H9 (cell line): ENCODE measurements around the gene APLF. TPM values are rescaled to one million over a fixed set of nuclear protein-coding genes. Genes with fewer than 3 reads are reported as not detected.

Experiments
- DNase-seq: peaks from one replicate; pipeline ENCODE4 v3.0.0-alpha.2; 2017
- H2AFZ ChIP-seq: one replicate; pipeline ENCODE4 v1.6.1; 2013; ENCODE audit warnings: mild to moderate bottlenecking, low read length, control low read depth, moderate library complexity
- H2AK5ac ChIP-seq: 2 replicates; pipeline ENCODE4 v1.6.1; 2013; ENCODE audit warnings: low read length, control low read depth, mixed read lengths; ENCODE audit not compliant: insufficient read length
- H2BK120ac ChIP-seq: one replicate; pipeline ENCODE4 v1.6.1; 2013; ENCODE audit warnings: low read depth, mild to moderate bottlenecking, low read length, control low read depth, inconsistent platforms; ENCODE audit not compliant: poor library complexity, severe bottlenecking
- H2BK12ac ChIP-seq: 2 replicates; pipeline ENCODE4 v1.6.1; 2013; ENCODE audit warnings: low read length, control low read depth, mixed read lengths, low read depth; ENCODE audit not compliant: insufficient read length
- H2BK15ac ChIP-seq: 2 replicates; pipeline ENCODE4 v1.6.1; 2013; ENCODE audit warnings: low read depth, low read length, control low read depth
- H2BK20ac ChIP-seq: one replicate; pipeline ENCODE4 v1.6.1; 2013; ENCODE audit warnings: low read depth, mild to moderate bottlenecking, low read length, control low read depth, inconsistent platforms; ENCODE audit not compliant: poor library complexity, severe bottlenecking
- H2BK5ac ChIP-seq: 2 replicates; pipeline ENCODE4 v1.6.1; 2013; ENCODE audit warnings: low read length, control low read depth, mixed read lengths; ENCODE audit not compliant: insufficient read length
- H3K14ac ChIP-seq: 2 replicates; pipeline ENCODE4 v1.6.1; 2013; ENCODE audit warnings: low read length, control low read depth; ENCODE audit not compliant: insufficient read depth
- H3K18ac ChIP-seq: 2 replicates; pipeline ENCODE4 v1.6.1; 2013; ENCODE audit warnings: low read depth, mild to moderate bottlenecking, mixed read lengths, low read length, control low read depth; ENCODE audit not compliant: insufficient read length
- H3K23ac ChIP-seq: 2 replicates; pipeline ENCODE4 v1.6.1; 2013; ENCODE audit warnings: low read length, control low read depth, mixed read lengths, low read depth; ENCODE audit not compliant: insufficient read length
- H3K23me2 ChIP-seq: 2 replicates; pipeline ENCODE4 v1.6.1; 2013; ENCODE audit warnings: low read depth, mild to moderate bottlenecking, mixed read lengths, low read length, control low read depth; ENCODE audit not compliant: insufficient read length, poor library complexity, severe bottlenecking
- H3K27ac ChIP-seq: 2 replicates; pipeline ENCODE4 v1.5.1; 2013; ENCODE audit warnings: low read length, control low read depth, mixed read lengths, low read depth; ENCODE audit not compliant: insufficient read length
- H3K27me3 ChIP-seq: 2 replicates; pipeline ENCODE4 v1.6.1; 2013; ENCODE audit warnings: low read length, control low read depth, inconsistent platforms; ENCODE audit not compliant: insufficient read depth
- H3K4ac ChIP-seq: 2 replicates; pipeline ENCODE4 v1.6.1; 2013; ENCODE audit warnings: low read depth, mild to moderate bottlenecking, control low read depth, inconsistent platforms, low read length, moderate library complexity
- H3K4me1 ChIP-seq: 2 replicates; pipeline ENCODE4 v1.6.1; 2013; ENCODE audit warnings: low read length, control low read depth, inconsistent platforms; ENCODE audit not compliant: insufficient read depth
- H3K4me2 ChIP-seq: 2 replicates; pipeline ENCODE4 v1.6.1; 2013; ENCODE audit warnings: low read length, control low read depth, mixed read lengths; ENCODE audit not compliant: insufficient read length, insufficient read depth
- H3K56ac ChIP-seq: 2 replicates; pipeline ENCODE4 v1.6.1; 2013; ENCODE audit warnings: low read depth, mild to moderate bottlenecking, mixed read lengths, low read length, control low read depth; ENCODE audit not compliant: insufficient read length
- H3K79me1 ChIP-seq: 2 replicates; pipeline ENCODE4 v1.6.1; 2013; ENCODE audit warnings: low read depth, mild to moderate bottlenecking, moderate library complexity, low read length, control low read depth, inconsistent platforms; ENCODE audit not compliant: insufficient read depth, poor library complexity, severe bottlenecking
- H3K79me2 ChIP-seq: 2 replicates; pipeline ENCODE4 v1.6.1; 2013; ENCODE audit warnings: low read length, control low read depth, inconsistent platforms; ENCODE audit not compliant: insufficient read depth
- H3K9ac ChIP-seq: 2 replicates; pipeline ENCODE4 v1.6.1; 2013; ENCODE audit warnings: low read length, control low read depth, mixed read lengths; ENCODE audit not compliant: insufficient read length; ENCODE audit errors: extremely low read depth
- H3K9me3 ChIP-seq: one replicate; pipeline ENCODE4 v1.6.1; 2013; ENCODE audit warnings: low read depth, low read length, inconsistent platforms; ENCODE audit not compliant: control insufficient read depth
- H3T11ph ChIP-seq: one replicate; pipeline ENCODE4 v1.6.1; 2013; ENCODE audit warnings: mild to moderate bottlenecking, low read length, control low read depth, inconsistent platforms
- H4K20me1 ChIP-seq: one replicate; pipeline ENCODE4 v1.6.1; 2013; ENCODE audit not compliant: control insufficient read depth, insufficient read length, insufficient read depth
- H4K5ac ChIP-seq: 2 replicates; pipeline ENCODE4 v1.6.1; 2013; ENCODE audit warnings: low read depth, mild to moderate bottlenecking, mixed read lengths, low read length, control low read depth; ENCODE audit not compliant: insufficient read length
- H4K8ac ChIP-seq: replicated peaks from 2 replicates; pipeline ENCODE4 v1.6.1; 2013; ENCODE audit warnings: low read length, control low read depth, mixed read lengths, low read depth; ENCODE audit not compliant: insufficient read length
- H4K91ac ChIP-seq: 2 replicates; pipeline ENCODE4 v1.6.1; 2013; ENCODE audit warnings: low read depth, mild to moderate bottlenecking, moderate library complexity, mixed read lengths, low read length, control low read depth; ENCODE audit not compliant: insufficient read length
- H3K27ac Mint-ChIP-seq, 3 experiments: 2 replicates in 2 of 3; 3 replicates in 1 of 3; pipeline ENCODE4 v1.8.0; 2020 to 2021; ENCODE audit warnings: mixed read lengths in 3 of 3, mild to moderate bottlenecking in 1 of 3, moderate library complexity in 1 of 3
- H3K27me3 Mint-ChIP-seq: 2 replicates; pipeline ENCODE4 v1.8.0; 2021; ENCODE audit warnings: low read depth, mild to moderate bottlenecking, moderate library complexity, mixed read lengths
- H3K36me3 Mint-ChIP-seq, 3 experiments: 2 replicates in 2 of 3; 3 replicates in 1 of 3; pipeline ENCODE4 v1.8.0; 2020 to 2021; ENCODE audit warnings: low read depth in 3 of 3, mixed read lengths in 3 of 3; ENCODE audit not compliant: insufficient read depth in 1 of 3
- H3K4me1 Mint-ChIP-seq, 2 experiments: 2 replicates each; pipeline ENCODE4 v1.8.0; 2020; ENCODE audit warnings: mixed read lengths in 2 of 2
- H3K4me3 Mint-ChIP-seq, 2 experiments: 2 replicates in 1 of 2; 3 replicates in 1 of 2; pipeline ENCODE4 v1.8.0; 2020 to 2021; ENCODE audit warnings: mild to moderate bottlenecking in 2 of 2, mixed read lengths in 2 of 2, moderate library complexity in 1 of 2
- H3K9me3 Mint-ChIP-seq, 2 experiments: 2 replicates in 1 of 2; 3 replicates in 1 of 2; pipeline ENCODE4 v1.8.0; 2020; ENCODE audit warnings: mild to moderate bottlenecking in 2 of 2, mixed read lengths in 2 of 2, moderate library complexity in 1 of 2
- CTCF ChIP-seq: fragments of 200-600 bp; sonication (generic); conservative IDR thresholded peaks from 3 replicates; pipeline ENCODE4 v1.8.0; 2021; ENCODE audit warnings: antibody characterized with exemption, mild to moderate bottlenecking
- WGBS: extraction: QIAGEN DNeasy Blood & Tissue Kit; methylation state at CpG from one replicate; pipeline ENCODE4 v1.1.7; 2013; ENCODE audit warnings: missing lambda C conversion rate, low lambda C conversion rate, mixed read lengths; ENCODE audit not compliant: insufficient read length; ENCODE audit errors: extremely low coverage; 5-methylcytosine and 5-hydroxymethylcytosine counted together
- total RNA-seq: library from RNA; stranded (reverse); gene quantifications from 2 replicates; pipeline ENCODE4 v1.2.1, GENCODE V29; 2021

APLF gene
- total RNA-seq, 1 experiment from 2014 or later = 3.7 TPM

- no peaks in the 10 kb centered on the region for H3K79me1 ChIP-seq
- TF ChIP-seq CTCF = no peak
These were observed 40.9 kb upstream of the APLF start for GRCh38 chr2:68426446-68426845.

More at GRCh38 chr2:68426446-68426845, 40.9 kb upstream of the APLF start:
- H4K91ac ChIP-seq = no peak overlapping the region
- no peak overlapping the region for H2BK20ac ChIP-seq
- H3K27me3 Mint-ChIP-seq = no peaks in the 10 kb centered on the region
- no peak overlapping the region for H4K8ac ChIP-seq
- H2BK5ac ChIP-seq = no peak overlapping the region
- no peak overlapping the region for H2BK15ac ChIP-seq
- no peak overlapping the region for H3T11ph ChIP-seq
- no peak overlapping the region for H3K27ac Mint-ChIP-seq
- H3K4me1 ChIP-seq = no peaks in the 10 kb centered on the region
- no peak overlapping the region for H3K4ac ChIP-seq
- H2BK120ac ChIP-seq = no peak overlapping the region
- no peak overlapping the region for H3K56ac ChIP-seq
- no peak overlapping the region for H3K18ac ChIP-seq
- no peak overlapping the region for H2BK12ac ChIP-seq
- H3K79me2 ChIP-seq = no peaks in the 10 kb centered on the region
- DNase-seq = no peak
- no peak overlapping the region for H3K9ac ChIP-seq
- no peak overlapping the region for H3K4me3 Mint-ChIP-seq
- no peaks in the 10 kb centered on the region for H3K23me2 ChIP-seq
- H2AFZ ChIP-seq = no peak overlapping the region
- no peak overlapping the region for H3K23ac ChIP-seq
- H3K36me3 Mint-ChIP-seq = no peaks in the 10 kb centered on the region
- H2AK5ac ChIP-seq = no peak overlapping the region
- H3K27ac ChIP-seq = no peak overlapping the region
- H4K20me1 ChIP-seq = no peaks in the 10 kb centered on the region
- no peaks in the 10 kb centered on the region for H3K27me3 ChIP-seq
- H3K4me2 ChIP-seq = no peak overlapping the region
- no peaks in the 10 kb centered on the region for H3K9me3 ChIP-seq
- H3K4me1 Mint-ChIP-seq = peaks cover 0 to 3% of the 10 kb centered on the region in 2 experiments; a peak in 1 of 4 replicates
- H3K14ac ChIP-seq = no peak overlapping the region
- no CpG with 5 or more reads among the region's 1 CpG for WGBS
- H4K5ac ChIP-seq = no peak overlapping the region
- H3K9me3 Mint-ChIP-seq = no peaks in the 10 kb centered on the region; a peak in 1 of 5 replicates
